Suppressor macrophage (primary cell): ENCODE data around the gene METTL1.
"Not testable (repeated sequence)": the region's sequence is repeated elsewhere in the genome, so short reads cannot be mapped to it uniquely, and the experiment has no call there.

Source experiments
- DNase-seq, 4 experiments: peaks; one replicate each; pipeline ENCODE4 v3.0.0-alpha.2; 2020 to 2022
- total RNA-seq, 17 experiments: gene quantifications; one replicate each; lab custom pipeline; 2026; ENCODE audit warnings: mixed read lengths in 6 of 17, inconsistent platforms in 3 of 17; lab: John Stamatoyannopoulos, UW

METTL1 gene
- total RNA-seq, result 7.3 to 31.7 (median 20.5) reads per million in 17 experiments

DNA sequence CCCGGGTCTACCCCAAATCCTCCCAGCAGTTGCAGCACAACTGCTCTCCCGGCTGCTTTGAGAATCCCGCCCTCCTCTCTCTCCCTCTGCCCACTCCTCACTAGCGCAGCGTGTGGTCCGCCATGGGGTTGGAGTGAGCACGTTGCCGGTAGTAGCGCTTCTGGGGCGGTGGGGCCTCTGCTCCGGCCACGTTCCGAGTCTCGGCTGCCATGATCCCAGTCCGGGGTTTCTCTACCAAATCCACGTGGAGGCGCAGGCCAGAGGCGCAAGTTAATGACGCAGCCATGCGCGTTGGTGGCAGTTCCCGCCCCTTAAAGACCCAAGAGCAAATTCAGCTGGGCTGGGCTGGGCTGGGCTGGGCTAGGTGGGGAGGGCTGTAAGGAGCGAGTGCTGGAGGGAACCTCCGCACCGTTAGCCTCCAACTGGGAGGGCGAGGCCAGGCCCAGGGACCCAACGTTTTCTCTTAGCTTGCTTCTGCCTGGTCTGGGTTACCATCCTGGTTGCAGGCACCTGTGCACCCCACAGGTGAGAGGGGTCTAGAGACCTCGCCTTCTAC is at the start of gene METTL1:
TSS of gene METTL1 (minus strand) at position 233 of the 556 bp plus-strand sequence. CDS start at position 211, 22 bp downstream.
- peak; percentile 96 to 97 (median 96) for DNase-seq

DNA sequence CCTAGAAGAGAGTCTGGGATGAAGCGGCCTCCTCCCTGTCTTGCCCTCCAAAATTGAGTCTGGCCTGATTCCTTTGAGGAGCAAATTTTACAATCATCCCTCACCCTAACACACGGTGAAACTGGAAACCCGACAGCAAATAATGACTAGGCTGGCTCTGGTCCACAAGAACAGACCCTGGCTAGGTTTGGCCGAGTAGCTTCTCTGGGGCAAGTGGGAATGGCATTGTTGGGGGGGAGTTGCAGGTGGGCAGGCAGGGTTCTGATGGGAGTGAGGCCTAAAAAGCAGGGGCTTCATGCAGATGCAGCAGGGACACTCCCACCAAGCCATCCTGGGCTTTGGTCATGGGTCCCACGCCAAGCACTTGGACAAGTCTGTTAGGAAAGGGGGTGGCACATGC is 49.1 kb upstream of the METTL1 start:
- not testable (repeated sequence) for DNase-seq

DNA sequence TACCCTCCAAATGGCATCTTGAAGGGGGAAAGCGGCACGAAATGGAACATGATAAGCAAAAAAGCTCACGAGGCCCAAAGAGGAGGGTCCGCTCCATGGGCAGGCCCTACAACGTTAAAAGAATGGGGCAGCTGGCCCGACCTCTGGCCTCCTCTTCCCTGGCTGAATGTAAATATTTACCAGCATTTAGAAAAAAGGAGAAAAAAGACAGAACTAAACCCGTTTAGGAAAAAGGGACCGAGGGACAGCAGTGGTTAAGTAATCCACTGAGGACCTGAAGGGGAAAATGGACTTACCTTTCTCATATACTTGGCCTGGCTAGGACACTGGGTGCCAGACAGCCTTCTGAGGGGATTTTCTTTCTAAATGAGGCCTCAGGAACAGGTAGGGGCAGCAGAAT is 48.2 kb upstream of the METTL1 start:
- DNase-seq, result not testable (repeated sequence)

DNA sequence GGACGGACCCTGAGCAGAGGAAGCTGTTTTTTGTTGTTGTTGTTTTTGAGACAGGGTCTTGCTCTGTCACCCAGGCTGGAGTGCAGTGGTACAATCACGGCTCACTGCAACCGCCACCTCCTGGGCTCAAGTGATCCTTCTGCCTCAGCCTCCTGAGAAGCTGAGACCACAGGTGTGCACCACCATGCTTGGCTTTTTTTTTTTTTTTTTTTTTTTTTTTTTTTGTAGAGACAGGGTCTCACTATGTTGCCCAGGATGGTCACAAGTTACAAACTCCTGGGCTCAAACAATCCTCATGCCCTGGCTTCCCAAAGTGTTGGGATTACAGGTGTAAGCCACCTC is 46.1 kb upstream of the METTL1 start:
- not testable (repeated sequence) for DNase-seq

DNA sequence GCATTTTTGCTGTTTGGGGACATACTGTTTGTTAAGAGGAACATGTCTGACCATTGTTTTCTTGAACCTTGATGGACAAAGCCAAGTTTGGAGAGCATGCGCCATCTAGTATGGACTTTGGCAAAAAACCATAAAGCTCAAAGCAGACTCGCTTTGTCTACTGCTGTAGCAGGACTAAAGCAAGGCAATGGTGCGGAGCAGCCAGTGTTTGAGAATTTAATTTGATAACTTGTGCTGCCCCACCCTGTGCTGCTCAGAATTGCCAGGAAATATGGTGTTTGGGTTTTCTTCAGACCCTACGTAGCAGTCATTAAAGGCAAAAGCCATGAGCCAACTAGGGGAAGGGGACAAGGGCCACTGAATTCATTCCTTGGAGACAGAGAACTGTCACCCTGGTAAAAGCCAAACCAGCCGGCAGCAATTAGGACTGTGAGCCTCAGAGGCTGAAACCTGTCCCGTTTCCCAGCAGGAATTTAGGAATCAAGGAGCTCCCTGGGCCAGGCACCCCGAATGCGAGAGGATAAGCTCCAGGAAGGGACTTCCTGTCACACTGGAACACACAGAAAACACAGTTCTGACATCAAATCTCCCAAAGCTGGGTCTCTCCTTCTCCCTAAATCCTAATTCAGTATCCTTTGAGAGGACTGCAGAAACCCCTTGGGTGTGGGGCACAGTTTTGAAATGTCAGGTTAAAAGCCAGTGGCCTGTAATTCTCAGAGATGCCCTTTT is 45.5 kb upstream of the METTL1 start:
- no peak for DNase-seq

DNA sequence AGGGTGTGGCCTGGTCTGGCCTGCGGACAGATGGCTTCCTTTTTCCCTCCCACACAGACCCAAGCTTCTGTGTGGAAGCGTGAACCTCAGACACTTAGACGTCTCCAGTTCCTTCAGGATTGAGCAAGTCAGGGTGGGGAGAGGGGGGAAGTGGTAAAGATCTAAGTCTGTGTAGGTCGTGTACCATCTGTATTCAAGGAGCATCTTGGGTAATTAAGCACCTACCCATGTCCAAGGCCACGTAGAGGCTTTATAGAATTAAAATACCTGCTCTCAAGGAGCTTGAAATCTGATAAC is 44.9 kb upstream of the METTL1 start:
- DNase-seq, result peak; percentile 77 to 91 (median 88)

DNA sequence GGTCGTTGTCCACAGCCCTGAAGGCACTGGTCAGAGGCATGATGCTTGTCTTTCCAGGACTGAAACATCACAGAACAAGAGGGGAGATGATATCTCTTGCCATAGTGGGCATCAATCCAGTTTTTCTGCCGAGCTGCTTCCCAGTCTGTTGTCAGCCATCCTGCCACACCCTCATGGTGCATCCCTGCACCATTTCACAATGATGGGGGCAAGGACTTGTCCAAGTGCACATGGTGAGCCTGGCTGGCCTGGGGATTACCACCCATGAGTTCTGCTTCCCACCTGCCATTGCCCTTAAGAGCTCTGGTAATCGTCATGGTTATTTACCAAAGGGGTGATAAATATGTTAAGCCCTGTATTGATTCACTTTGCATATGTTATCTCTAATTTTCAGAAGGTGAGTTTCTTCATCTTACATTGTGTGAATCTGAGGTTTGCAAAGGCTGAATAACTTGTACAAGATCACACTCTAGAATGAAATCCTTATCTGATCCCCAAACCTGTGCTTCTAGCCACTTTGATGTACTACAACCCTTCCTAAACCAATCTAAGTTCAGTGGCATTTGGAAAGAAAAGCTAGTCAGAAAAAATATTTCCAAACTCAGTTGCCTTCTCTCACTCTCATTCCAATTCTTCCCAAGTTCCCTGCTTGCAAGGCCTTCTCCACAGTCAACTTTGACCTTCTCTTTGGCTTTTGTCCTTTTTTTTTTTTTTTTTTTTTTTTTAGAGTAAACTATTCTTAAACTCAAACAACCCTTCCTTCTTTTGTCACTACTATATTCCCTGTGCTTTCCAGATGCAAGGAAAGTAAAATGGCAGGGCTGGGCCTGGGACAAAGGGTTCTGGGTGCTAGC is 44.3 kb upstream of the METTL1 start:
- DNase-seq, result no peak

DNA sequence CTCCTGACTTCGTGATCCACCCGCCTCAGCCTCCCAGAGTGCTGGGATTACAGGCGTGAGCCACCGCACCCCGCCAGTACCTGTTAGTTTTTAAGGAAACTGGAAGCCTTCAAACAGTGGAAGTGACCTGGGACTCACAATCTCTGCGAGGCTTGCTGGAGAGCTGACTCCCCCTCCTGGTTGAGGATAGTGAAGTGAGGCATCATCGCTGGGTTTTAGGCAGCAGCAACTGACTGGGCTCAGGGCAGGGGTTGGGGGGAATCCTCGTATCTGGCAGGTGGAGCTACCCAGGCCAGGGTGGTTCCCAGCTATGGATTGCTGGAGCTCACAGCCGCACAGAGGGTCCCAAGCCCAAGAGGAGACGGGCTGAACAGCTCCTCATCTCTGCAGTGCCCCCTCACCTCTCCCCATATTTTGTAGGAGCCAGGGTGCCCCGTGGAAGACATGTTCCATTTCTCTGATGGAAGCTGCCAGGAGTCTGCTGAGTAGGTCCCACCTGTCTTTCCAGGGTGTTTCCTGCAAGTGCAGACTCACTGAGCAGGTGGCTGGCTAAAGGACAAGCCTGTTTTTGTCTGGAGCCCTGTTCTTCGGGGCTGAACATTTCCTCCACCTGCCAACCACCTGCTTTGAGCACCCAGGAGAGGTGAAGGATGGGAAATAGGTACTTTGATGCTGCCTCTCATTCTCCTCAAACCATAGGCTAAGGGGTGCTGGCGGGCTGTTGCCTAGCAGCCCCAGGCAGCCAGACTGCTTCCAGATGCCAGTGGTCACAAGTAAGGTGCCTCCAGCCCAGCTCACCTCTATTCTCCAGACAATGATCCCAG is 43.5 kb upstream of the METTL1 start:
- DNase-seq, result no peak

DNA sequence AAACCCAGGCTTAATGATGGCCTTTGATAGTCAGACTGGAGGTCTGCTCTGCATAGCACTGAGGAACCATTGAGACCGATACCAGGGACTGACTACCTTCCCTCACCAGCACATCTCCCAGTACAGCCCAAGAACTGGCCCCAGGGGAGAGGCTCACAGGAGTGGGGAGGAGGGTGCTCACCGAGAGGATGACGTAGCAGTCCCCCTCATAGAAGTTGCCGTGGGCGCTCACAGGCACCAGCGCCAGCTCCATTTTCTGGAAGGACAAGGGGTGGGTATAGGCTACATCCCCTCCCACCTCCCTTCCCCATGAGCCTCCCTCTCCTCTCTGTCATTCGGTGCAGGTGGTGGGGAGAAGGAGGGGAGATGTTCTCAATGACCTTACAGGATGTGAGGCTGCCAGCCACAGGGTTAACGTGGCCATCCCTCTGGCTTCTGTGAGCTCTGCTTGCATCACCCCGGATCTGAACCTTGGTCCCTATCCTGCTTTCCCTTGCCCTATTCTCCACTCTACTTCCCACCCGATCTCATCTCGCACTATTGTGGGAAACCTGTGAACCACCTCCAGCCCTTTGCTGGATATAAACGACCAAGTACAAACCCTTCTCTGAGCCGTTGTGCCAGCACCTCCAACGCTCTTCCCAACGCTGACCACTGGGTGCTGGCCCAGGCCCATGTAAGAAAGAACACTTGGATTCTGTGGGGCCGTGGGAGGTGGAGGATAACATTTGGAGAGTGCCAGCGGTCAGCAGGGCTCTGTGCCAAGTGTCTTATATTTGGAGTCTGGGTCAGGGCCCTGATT is 42.3 kb upstream of the METTL1 start:
- no peak for DNase-seq

DNA sequence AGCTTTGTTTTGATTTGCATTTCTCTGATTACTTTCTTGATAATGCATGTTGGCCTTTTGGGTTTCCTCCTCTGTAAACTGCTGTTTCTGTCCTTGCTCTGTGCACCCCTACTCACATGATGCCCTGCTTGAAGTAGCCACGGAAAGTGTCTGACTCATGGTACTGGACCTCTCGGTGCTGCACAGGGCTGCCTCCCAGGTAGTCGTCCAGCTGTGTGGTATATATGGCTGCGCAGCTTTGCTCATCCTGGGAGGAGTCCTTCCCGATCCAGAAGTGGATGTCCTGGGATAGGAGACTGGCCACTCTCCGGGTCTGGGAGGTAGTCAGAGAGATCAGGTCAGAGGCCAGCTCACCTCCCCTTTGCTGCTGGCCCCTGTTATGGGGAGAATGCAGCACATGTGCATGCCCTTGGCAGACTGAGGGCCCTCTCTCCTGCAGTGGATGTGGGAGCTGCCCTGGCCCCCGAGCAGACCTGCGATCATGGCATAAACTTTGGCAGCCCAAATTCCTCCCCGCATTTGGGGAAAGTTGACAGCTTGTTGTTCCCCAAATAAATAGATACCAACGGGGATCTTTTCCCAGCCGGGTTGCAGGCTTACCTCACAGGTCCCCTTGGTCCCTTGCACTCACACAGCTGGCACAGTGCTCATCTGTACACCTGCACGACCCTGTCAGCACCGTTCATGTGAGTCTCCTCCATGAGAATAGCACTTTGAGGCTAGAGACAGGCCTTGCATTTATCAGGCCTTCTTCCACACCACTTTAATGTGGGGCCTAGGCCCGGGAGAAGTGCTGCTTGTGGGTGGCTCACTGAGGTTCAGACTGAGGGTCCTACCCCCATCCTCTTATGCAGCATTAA is 41.4 kb upstream of the METTL1 start:
- DNase-seq, result no peak

DNA sequence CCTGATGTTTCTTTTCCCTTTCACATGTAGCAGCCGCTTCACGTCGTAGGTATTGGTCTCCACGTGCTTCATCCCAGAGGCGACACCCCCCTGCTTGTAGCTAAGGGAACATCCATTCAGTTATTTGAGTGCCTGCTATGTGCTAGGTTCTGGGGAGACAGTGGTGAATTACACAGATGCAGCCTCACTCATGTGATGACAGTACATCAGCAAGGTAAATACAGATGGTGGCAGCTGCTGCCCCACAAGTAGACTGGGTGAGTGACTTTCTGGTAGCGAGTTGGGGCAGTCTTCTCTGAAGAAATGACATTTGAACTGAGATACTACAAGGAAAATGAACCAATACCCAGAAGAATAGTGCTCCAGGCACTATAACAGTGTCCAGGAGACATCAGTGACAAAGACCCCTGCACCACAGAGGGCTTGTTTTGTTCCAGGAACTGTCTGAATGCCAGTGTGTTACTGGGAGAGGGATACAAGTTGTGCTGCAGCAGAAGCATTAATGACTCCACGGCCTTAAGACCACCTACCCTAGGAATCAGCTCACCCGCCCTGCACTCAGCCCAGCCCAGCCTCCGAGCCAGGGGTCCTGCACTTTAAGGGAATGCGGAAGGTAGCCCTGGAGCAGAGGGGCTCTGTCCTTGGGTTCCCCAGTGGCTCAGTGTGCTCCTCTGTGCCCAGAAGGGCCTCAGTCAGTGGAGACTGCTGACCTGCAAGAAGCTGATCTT is 39.3 kb upstream of the METTL1 start:
- DNase-seq, result no peak

DNA sequence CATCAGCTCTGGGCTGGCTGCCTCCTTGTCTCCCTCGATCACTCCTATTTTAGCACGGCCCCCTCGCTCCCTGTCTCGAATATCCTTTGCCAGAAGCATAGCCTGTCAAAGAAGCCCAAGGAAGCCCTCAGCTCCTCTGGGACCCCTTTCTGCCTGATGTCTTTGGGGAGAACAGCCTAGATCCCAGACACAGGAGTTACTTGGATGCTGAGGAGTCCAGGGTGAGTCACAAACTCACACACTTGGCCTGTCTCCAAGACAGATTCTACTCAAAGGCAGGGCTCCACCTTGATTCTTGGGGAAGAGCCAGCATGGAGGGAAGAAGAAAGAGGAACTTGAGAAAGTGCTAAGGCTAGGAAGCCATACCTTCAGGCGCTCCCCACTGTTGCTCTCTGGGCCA is 38.5 kb upstream of the METTL1 start:
- no peak for DNase-seq

DNA sequence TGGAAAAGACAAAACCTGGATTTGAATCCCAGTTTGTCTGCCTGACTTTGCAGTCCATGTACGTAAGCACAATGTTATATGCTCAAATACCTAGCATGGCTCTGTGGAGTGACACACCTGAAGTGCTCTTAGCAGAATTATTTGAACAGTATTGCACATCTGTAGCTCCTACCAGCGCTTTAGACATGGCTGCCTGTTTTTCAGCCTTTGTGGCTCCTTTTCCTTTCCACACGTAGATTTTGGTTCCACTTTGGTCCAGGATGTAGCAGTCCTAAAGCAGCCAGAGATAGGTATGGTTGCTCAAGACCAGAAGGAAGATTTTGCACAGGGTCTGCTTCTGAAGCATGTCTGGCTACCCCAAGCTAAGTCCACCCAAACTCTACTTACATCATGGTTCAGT is 37.5 kb upstream of the METTL1 start:
- DNase-seq, result no peak

DNA sequence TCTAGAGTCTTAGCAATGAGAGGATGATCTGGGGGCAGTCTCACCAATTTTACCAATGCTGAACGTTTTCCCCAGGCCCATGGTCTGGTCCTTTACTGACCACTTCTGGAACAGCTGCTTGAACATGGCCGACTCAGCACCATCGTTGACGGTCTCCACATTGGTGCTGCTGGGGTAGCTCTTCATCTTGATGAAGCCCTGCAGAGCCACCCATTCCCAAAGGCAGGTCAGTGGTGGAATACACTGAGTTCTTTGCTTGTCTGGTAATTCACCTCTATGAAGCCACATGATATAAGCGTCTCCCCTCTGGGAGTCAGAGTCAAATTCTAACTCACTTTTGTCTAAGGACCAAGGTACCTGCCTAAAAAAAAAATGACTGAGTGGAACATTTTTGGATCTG is 36.4 kb upstream of the METTL1 start:
- no peak for DNase-seq

DNA sequence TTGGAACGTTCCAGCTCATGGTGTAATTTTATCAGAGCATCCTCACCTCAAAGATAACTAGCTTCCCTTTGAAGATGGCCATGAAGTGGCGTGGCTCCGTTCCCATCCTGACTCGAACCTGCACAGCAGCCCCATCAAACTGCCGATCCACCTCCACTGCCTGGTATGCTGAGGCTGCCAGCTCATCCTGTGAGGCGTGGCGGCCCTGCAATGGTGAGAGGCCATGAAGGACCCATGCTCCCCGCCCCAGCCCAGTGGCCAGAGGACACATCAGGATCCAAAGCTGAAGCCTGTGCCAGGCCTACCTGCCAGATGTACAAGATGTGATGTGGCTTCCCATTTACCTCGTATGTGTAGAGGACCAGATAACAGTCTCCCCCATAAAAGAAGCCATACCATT is 35.4 kb upstream of the METTL1 start:
- no peak for DNase-seq

DNA sequence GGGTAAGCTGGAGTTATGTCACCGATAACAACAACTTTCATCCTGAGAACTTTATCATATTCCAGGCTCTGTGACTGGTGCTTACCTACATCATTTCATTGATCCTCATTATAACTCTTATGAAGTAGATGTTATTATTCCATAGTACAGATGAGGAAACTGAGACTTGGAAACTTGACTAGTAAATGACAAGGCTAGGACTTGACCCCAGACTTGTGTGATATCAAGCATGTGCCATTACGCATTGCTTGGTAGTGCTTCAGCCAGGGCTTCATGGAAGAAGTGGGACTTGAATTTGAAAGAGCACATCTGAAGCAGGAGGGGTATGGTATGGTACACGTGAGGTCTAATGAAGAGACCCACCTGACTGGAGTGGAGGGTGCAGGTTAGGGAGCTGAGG is 34.8 kb upstream of the METTL1 start:
- no peak for DNase-seq

DNA sequence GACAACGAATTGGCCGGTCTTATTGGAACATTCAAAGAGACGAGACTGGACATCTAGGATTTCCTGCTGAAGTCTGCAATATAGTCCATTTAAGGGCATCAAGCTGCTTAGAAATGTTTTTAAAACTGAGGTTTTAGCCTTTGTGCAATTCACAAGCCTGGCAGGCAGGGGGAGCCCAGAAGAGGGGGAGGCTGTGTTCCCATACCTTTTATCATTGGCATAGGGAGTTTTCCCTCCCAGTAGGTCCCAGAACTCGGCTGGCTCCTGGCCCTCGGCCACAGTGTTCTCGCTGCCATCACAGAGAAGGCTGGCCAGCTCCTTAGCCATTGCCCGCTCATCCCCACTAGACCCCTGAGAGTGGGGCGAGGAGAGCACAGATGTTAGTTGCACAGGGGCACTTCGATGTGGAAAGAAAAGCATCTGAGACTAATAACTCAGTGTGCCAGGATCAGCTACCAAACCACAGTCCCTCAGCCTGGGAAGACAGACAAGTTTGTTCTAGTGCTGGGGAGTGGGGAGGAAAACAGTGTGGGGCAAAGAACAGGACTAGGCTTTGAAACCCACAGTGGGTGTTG is 31.5 kb upstream of the METTL1 start:
- DNase-seq, result peak; percentile 51 to 65 (median 56)

DNA sequence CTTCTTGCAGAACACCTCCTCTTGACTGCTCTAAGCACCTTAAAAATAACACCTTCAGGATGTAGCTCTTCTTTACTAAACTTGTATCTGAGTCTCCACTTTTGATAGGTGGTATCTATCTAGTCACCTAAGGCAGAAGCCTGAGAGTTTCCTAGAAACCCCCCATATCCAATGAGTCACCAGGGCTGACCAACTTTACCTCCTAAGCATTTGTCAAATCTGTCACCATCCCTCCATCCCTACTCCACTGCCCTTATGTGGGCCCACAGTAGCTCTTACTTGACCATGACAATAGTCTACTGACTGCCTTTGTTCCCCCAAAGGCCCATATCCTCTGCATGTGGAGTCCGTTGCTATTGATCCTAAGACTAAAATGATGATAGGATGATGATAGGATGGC is 30.7 kb upstream of the METTL1 start:
- no peak for DNase-seq

DNA sequence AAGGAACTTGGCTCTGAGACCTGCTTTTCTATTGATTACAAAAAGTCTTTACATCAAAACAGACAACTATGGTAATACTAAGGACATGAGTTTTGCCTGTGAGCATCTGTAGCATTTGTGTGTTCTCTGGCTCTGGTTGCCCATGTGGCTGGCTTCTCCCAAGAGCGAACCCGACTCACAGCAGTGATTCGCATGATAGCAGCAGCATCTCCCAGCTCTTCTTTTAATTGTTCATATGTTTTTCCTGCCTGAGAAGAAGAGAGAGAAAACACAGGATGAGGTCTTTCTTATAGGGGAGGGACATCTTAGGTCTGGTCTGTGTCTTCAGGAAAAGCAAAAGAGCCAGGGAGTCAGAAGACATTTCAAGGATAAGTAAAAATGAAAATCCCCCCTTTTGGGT is 29.1 kb upstream of the METTL1 start:
- DNase-seq, result no peak

DNA sequence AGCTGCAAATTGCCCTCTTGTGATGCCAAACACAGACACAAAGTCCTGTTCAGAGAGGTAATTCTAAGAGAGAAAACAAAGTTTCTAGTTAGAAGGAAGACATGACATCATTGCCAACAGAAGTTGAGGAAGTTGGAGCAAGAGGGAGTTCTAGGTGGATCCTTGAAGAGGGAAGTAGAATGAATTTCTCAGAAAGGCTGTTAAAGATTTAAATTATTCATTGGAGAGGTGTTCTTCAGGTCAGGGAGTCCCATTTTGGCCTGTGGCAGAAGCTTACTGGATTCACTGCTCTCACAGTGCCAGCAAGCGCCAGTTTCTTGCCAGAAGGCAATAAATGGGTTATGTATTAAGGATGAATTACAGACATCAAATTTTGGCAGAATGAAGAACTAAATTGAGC is 26.0 kb upstream of the METTL1 start:
- peak; percentile 15 to 73 (median 60) for DNase-seq
